SK-N-SH (cell line): ENCODE measurements around the gene PTK6.

ENCODE experiments used
- EZH2phosphoT487 ChIP-seq: fragments of 200-600 bp; sonication (generic); IDR thresholded peaks from 2 replicates; pipeline ENCODE4 v1.6.1; 2017; ENCODE audit warnings: low read depth, mixed run types, mild to moderate bottlenecking, antibody characterized with exemption, moderate library complexity, borderline replicate concordance
- FOXM1 ChIP-seq: IDR thresholded peaks from 2 replicates; pipeline ENCODE4 v1.4.0; 2012; ENCODE audit warnings: low read depth, mild to moderate bottlenecking
- NFIC ChIP-seq: IDR thresholded peaks from 2 replicates; pipeline ENCODE4 v1.4.0; 2012; ENCODE audit warnings: borderline replicate concordance
- NRF1 ChIP-seq: IDR thresholded peaks from 2 replicates; pipeline ENCODE4 v1.6.1; 2012; ENCODE audit warnings: low read depth, mild to moderate bottlenecking, low read length
- POLR2AphosphoS5 ChIP-seq: IDR thresholded peaks from 2 replicates; pipeline ENCODE4 v1.6.1; 2012; ENCODE audit warnings: low read depth, low read length
- RAD21 ChIP-seq: IDR thresholded peaks from 2 replicates; pipeline ENCODE4 v1.6.1; 2012; ENCODE audit warnings: mild to moderate bottlenecking, low read length
- RCOR1 ChIP-seq: fragments of 150-350 bp; IDR thresholded peaks from 2 replicates; pipeline ENCODE4 v1.6.1; 2017; ENCODE audit warnings: antibody characterized with exemption, low read length
- SIN3A ChIP-seq: IDR thresholded peaks from 2 replicates; pipeline ENCODE4 v1.6.1; 2012; ENCODE audit warnings: low read depth, mild to moderate bottlenecking, low read length, moderate library complexity, borderline replicate concordance
- YY1 ChIP-seq: IDR thresholded peaks from 2 replicates; pipeline ENCODE4 v1.4.0; 2012; ENCODE audit warnings: low read depth, mild to moderate bottlenecking
- TF ChIP-seq, protein P1 (sequence below): fragments of 200-600 bp; sonication (generic); IDR thresholded peaks from 2 replicates; pipeline ENCODE4 v1.6.1; 2017; ENCODE audit warnings: antibody characterized with exemption, mild to moderate bottlenecking, moderate library complexity

DNA sequence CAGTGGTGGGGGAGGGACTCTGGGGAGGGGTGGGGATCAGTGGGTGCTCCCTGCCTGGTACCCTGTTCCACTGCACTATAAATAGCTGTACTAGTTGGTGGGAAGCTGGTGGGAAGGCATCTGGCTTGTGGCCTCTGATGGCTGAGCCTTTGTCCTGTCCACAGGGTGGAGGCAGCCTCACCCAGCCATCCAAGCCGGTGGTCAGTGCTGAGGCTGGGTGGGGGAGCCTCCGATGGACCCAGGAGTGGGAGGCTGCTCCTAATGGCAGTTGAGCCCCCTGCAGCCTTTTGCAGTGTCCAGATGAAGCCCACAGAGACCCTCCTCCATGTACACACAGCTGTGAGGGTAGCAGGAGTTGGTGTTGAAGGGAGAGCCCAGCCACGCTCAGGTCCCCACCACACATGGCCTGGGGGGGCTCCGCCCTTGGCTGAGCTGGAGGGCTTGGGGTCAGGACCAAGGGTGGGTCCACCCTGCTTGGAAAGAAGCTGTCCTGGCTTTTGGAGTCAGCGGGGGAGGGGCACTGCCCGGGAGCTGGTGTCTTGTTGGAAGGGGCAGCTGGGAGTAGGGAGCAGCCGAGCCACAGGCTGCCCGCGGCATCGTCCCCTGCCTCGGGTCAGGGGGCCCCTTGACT is 14.1 kb downstream of the PTK6 start:
- TF ChIP-seq, protein P1, sequence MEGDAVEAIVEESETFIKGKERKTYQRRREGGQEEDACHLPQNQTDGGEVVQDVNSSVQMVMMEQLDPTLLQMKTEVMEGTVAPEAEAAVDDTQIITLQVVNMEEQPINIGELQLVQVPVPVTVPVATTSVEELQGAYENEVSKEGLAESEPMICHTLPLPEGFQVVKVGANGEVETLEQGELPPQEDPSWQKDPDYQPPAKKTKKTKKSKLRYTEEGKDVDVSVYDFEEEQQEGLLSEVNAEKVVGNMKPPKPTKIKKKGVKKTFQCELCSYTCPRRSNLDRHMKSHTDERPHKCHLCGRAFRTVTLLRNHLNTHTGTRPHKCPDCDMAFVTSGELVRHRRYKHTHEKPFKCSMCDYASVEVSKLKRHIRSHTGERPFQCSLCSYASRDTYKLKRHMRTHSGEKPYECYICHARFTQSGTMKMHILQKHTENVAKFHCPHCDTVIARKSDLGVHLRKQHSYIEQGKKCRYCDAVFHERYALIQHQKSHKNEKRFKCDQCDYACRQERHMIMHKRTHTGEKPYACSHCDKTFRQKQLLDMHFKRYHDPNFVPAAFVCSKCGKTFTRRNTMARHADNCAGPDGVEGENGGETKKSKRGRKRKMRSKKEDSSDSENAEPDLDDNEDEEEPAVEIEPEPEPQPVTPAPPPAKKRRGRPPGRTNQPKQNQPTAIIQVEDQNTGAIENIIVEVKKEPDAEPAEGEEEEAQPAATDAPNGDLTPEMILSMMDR, result no peak
- TF ChIP-seq POLR2AphosphoS5, result no peak
- TF ChIP-seq RAD21, result no peak
- no peak for TF ChIP-seq NRF1
- no peak for TF ChIP-seq YY1
- TF ChIP-seq RCOR1, result no peak
- TF ChIP-seq SIN3A, result no peak
- no peak for TF ChIP-seq NFIC
- TF ChIP-seq FOXM1, result no peak
- TF ChIP-seq EZH2phosphoT487, result no peak
